Adrenal gland (tissue), 12 donors: ENCODE measurements around the gene GRAP. TPM values are rescaled to one million over a fixed set of nuclear protein-coding genes. Genes with fewer than 3 reads are reported as not detected.

Experiments used
- DNase-seq, 7 donors: peaks; one replicate each; pipeline ENCODE4 v3.0.0-alpha.2; 2019 to 2020
- H3K27ac ChIP-seq, 5 donors: fragments of 200-600 bp; sonication (generic) in 4 of 5; 1 replicate in 3 of 5; 2 replicates in 2 of 5; pipeline versions ENCODE4 v1.5.1 to v1.8.0; 2016 to 2020; ENCODE audit warnings: mild to moderate bottlenecking in 1 of 5
- H3K27me3 ChIP-seq: fragments of 200-600 bp; 2 replicates; pipeline ENCODE4 v1.8.0; 2021
- H3K36me3 ChIP-seq, 2 donors: fragments of 200-600 bp; replicated peaks in 1 of 2; 1 replicate in 1 of 2; 2 replicates in 1 of 2; pipeline versions ENCODE4 v1.5.1 to v1.8.0; 2018 to 2022
- H3K4me1 ChIP-seq, 2 donors: fragments of 200-600 bp; replicated peaks in 1 of 2; 1 replicate in 1 of 2; 2 replicates in 1 of 2; pipeline versions ENCODE4 v1.5.1 to v1.8.0; 2018 to 2021
- H3K4me3 ChIP-seq, 4 donors: fragments of 200-600 bp; sonication (generic) in 3 of 4; one replicate each; pipeline ENCODE4 v1.5.1; 2016 to 2018
- H3K9me3 ChIP-seq, 3 donors: fragments of 200-600 bp; sonication (generic) in 1 of 3; replicated peaks in 1 of 3; 1 replicate in 2 of 3; 2 replicates in 1 of 3; pipeline versions ENCODE4 v1.5.1 to v1.8.0; 2016 to 2021
- CTCF ChIP-seq, 6 experiments: fragments of 450-650 bp in 4 of 6; fragments of 200-600 bp in 2 of 6; sonication (generic) in 1 of 6; IDR thresholded peaks; 1 replicate in 5 of 6; 2 replicates in 1 of 6; pipeline versions ENCODE4 v1.5.1 to v1.8.0; 2016 to 2021; ENCODE audit warnings: antibody characterized with exemption in 6 of 6, mild to moderate bottlenecking in 2 of 6, moderate library complexity in 1 of 6
- POLR2A ChIP-seq, 2 donors: fragments of 450-650 bp; IDR thresholded peaks; one replicate each; pipeline ENCODE4 v1.6.1; 2017; ENCODE audit warnings: antibody characterized with exemption in 2 of 2, mild to moderate bottlenecking in 2 of 2, moderate library complexity in 1 of 2
- WGBS, 4 donors: extraction: QIAGEN DNeasy Blood & Tissue Kit in 2 of 4; methylation state at CpG; one replicate each; pipeline versions ENCODE4 v1.1.5 to v1.1.7; 2013 to 2017; 5-methylcytosine and 5-hydroxymethylcytosine counted together
- intact Hi-C, 2 donors: fragments of 100-400 bp; cut with DNase I; formaldehyde crosslinking; loops; one replicate each; pipeline versions ENCODE4 v1.14.1 to v1.15.0; 2022 to 2023
- polyA plus RNA-seq, 3 donors: library from polyadenylated mRNA; stranded (reverse); fragments of 200-250 nt in 2 of 3; fragments of 350-450 nt in 1 of 3; fragmentation: Illumina TruSeq in 1 of 3; extraction: RNeasy Lipid Tissue Mini Kit (QIAGEN cat#74804) in 1 of 3; gene quantifications; one replicate each; pipeline ENCODE4 v1.2.3, GENCODE V29; 2013 to 2014
- total RNA-seq, 9 donors: library from RNA; depleted of rRNA in 4 of 9; stranded (reverse); fragments of >200 nt in 4 of 9; fragments of 120-200 nt in 1 of 9; fragmentation: NEBNext Ultra II Directional in 1 of 9; extraction: Animal tissue kit (Norgen Biotek cat#: 25700) in 1 of 9; gene quantifications; one replicate each; pipeline versions ENCODE4 v1.1.0 to v1.2.4, GENCODE V29; 2013 to 2023
- donor health status: healthy with polysubstance abuse.
- donor health status: Bipolar disorder and iron deficiency.
- donor health status: DM: yes; HTN: yes; CAD: no.
- donor health status: DM: no; HTN: no; CAD: no.
- donor health status: DM: no; HTN: no; CAD: no.
- donor health status: DM: yes; HTN: yes; CAD: no.

GRAP gene
- total and polyA plus RNA-seq, 12 donors = 1.7 to 17.0 (median 7.5) TPM

- no peaks in the 10 kb centered on the region for H3K9me3 ChIP-seq
Measured at GRCh38 chr17:19003543-19004420, 43.0 kb downstream of the GRAP start.

GRCh38 chr17:19002805-19003542 lies 43.8 kb downstream of the GRAP start:
- no peak for DNase-seq
- no peak overlapping the region for H3K27ac ChIP-seq
- H3K36me3 ChIP-seq = no peaks in the 10 kb centered on the region
- no peaks in the 10 kb centered on the region for H3K9me3 ChIP-seq
- no peak overlapping the region for H3K4me3 ChIP-seq
- H3K4me1 ChIP-seq = peaks cover 12 to 13% of the 10 kb centered on the region in 2 donors
- intact Hi-C loops = no loop called here
- 89 to 96% (median 92%) methylated on average over 10 to 11 of the region's 11 CpGs for WGBS, 4 donors
- TF ChIP-seq CTCF (IDR thresholded peaks at IDR 0.05) (no peak), POLR2A (IDR thresholded peaks at IDR 0.05) (no peak)
- no peaks in the 10 kb centered on the region for H3K27me3 ChIP-seq

More at GRCh38 chr17:19003543-19004420, 43.0 kb downstream of the GRAP start:
- Histone ChIP-seq H3K4me3 (peak overlapping the region in 2 of 4 donors; percentile 17 to 89), H3K27ac (peak overlapping the region in 2 of 5 donors; percentile 55 to 72), H3K36me3 (no peaks in the 10 kb centered on the region), H3K27me3 (no peaks in the 10 kb centered on the region), H3K4me1 (peaks cover 12 to 13% of the 10 kb centered on the region in 2 donors)
- WGBS, 4 donors = 35 to 47% (median 40%) methylated on average over 29 to 73 of the region's 73 CpGs
- intact Hi-C loops = no loop called here
- peak in 5 of 7 donors; percentile 24 to 42 (median 37) for DNase-seq
- TF ChIP-seq POLR2A (IDR thresholded peaks at IDR 0.05) (no peak), CTCF (IDR thresholded peaks at IDR 0.05) (no peak)

- no peak overlapping the region for H3K4me3 ChIP-seq
- H3K9me3 ChIP-seq = no peaks in the 10 kb centered on the region
- TF ChIP-seq CTCF (IDR thresholded peaks at IDR 0.05) (no peak), POLR2A (IDR thresholded peaks at IDR 0.05) (no peak)
- intact Hi-C loops = no loop called here
- no peaks in the 10 kb centered on the region for H3K36me3 ChIP-seq
- no peak overlapping the region for H3K27ac ChIP-seq
- no peak for DNase-seq
- H3K4me1 ChIP-seq = peaks cover 12 to 13% of the 10 kb centered on the region in 2 donors
- no peaks in the 10 kb centered on the region for H3K27me3 ChIP-seq
- WGBS, 4 donors = 66 to 76% (median 71%) methylated on average over 6 to 7 of the region's 7 CpGs
Measured at GRCh38 chr17:19001907-19002590, 44.7 kb downstream of the GRAP start.
